DND-41 (cell line): Measurements from ENCODE around the gene CHTF18.

Experiments used
- ATAC-seq: fragments of 200-7000 bp; cut with Tn5 transposase; 3 replicates; pipeline ENCODE4 v1.9.1; 2021; ENCODE audit warnings: low read depth; ENCODE audit not compliant: insufficient read depth
- DNase-seq: peaks from one replicate; pipeline ENCODE4 v3.0.0-alpha.2; 2020
- H2AFZ ChIP-seq: 2 replicates; pipeline ENCODE4 v1.6.0; 2012; ENCODE audit warnings: low read depth, low read length
- H3K27ac ChIP-seq: 2 replicates; pipeline ENCODE4 v1.5.1; 2012; ENCODE audit warnings: low read length, inconsistent platforms
- H3K27me3 ChIP-seq: fragments of 200-600 bp; sonication (generic); 2 replicates; pipeline ENCODE4 v1.6.0; 2012; ENCODE audit warnings: low read length, mild to moderate bottlenecking, inconsistent platforms; ENCODE audit not compliant: insufficient read depth, poor library complexity
- H3K36me3 ChIP-seq: 2 replicates; pipeline ENCODE4 v1.5.1; 2012; ENCODE audit warnings: low read length, inconsistent platforms; ENCODE audit not compliant: insufficient read depth
- H3K4me1 ChIP-seq: 2 replicates; pipeline ENCODE4 v1.5.1; 2012; ENCODE audit warnings: mild to moderate bottlenecking, low read length; ENCODE audit not compliant: insufficient read depth
- H3K4me2 ChIP-seq: 2 replicates; pipeline ENCODE4 v1.6.0; 2012; ENCODE audit warnings: mild to moderate bottlenecking, moderate library complexity, low read length, inconsistent platforms; ENCODE audit not compliant: insufficient read depth
- H3K4me3 ChIP-seq, 2 experiments: fragments of 200-600 bp in 1 of 2; shearing (Covaris generic) in 1 of 2; 2 replicates each; pipeline ENCODE4 v1.5.1; 2012 to 2016; ENCODE audit warnings: inconsistent platforms in 2 of 2, low read length in 2 of 2, mild to moderate bottlenecking in 2 of 2, low read depth in 1 of 2, moderate library complexity in 1 of 2
- H3K79me2 ChIP-seq: 2 replicates; pipeline ENCODE4 v1.6.0; 2012; ENCODE audit warnings: low read length, inconsistent platforms; ENCODE audit not compliant: insufficient read depth
- H3K9ac ChIP-seq: 2 replicates; pipeline ENCODE4 v1.6.0; 2012; ENCODE audit warnings: low read depth, mild to moderate bottlenecking, inconsistent platforms, low read length, moderate library complexity
- H3K9me3 ChIP-seq: 2 replicates; pipeline ENCODE4 v1.5.1; 2012; ENCODE audit warnings: low read length, moderate library complexity, mild to moderate bottlenecking, inconsistent platforms; ENCODE audit not compliant: insufficient read depth, severe bottlenecking
- H4K20me1 ChIP-seq: 2 replicates; pipeline ENCODE4 v1.6.0; 2012; ENCODE audit warnings: low read length; ENCODE audit not compliant: insufficient read depth
- CTCF ChIP-seq: IDR thresholded peaks from 2 replicates; pipeline ENCODE4 v1.5.1; 2012; ENCODE audit warnings: borderline replicate concordance, low read length, moderate library complexity, mild to moderate bottlenecking; ENCODE audit not compliant: poor library complexity, severe bottlenecking; ENCODE audit errors: extremely low read depth
- EZH2 ChIP-seq: IDR thresholded peaks from 3 replicates; pipeline ENCODE4 v1.6.1; 2012; ENCODE audit warnings: borderline replicate concordance, low read depth, mild to moderate bottlenecking, moderate library complexity, low read length, inconsistent platforms; ENCODE audit not compliant: severe bottlenecking

CHTF18 gene

GRCh38 chr16:794853-795466 lies 6.5 kb downstream of the CHTF18 start:
- peaks cover 17% of the 10 kb centered on the region for H3K79me2 ChIP-seq
- TF ChIP-seq CTCF (no peak), EZH2 (no peak)
- H3K4me2 ChIP-seq: no peak overlapping the region
- no peaks in the 10 kb centered on the region for H3K27me3 ChIP-seq
- H4K20me1 ChIP-seq: peaks cover 66% of the 10 kb centered on the region
- DNase-seq: no peak
- peaks cover 12% of the 10 kb centered on the region for H3K4me1 ChIP-seq
- H3K9ac ChIP-seq: no peak overlapping the region
- H3K4me3 ChIP-seq: no peak overlapping the region
- H3K27ac ChIP-seq: no peak overlapping the region
- no peaks in the 10 kb centered on the region for H3K9me3 ChIP-seq
- no peak overlapping the region for H2AFZ ChIP-seq
- ATAC-seq: no peak
- peaks cover 75% of the 10 kb centered on the region for H3K36me3 ChIP-seq

- no peak for TF ChIP-seq CTCF
- TF ChIP-seq EZH2: no peak
- ATAC-seq: no peak
- Histone ChIP-seq H4K20me1 (peaks cover 59% of the 10 kb centered on the region), H3K79me2 (peaks cover 10% of the 10 kb centered on the region), H3K27me3 (no peaks in the 10 kb centered on the region), H2AFZ (no peak overlapping the region), H3K27ac (no peak overlapping the region), H3K9ac (no peak overlapping the region), H3K4me2 (no peak overlapping the region), H3K36me3 (peaks cover 67% of the 10 kb centered on the region), H3K4me3 (no peak overlapping the region), H3K4me1 (peaks cover 5% of the 10 kb centered on the region; the same call in 1 of the 2 replicates), H3K9me3 (no peaks in the 10 kb centered on the region)
- no peak for DNase-seq
Measured at GRCh38 chr16:795580-796229, 7.3 kb downstream of the CHTF18 start.

- H3K9ac ChIP-seq: no peak overlapping the region
- H3K27ac ChIP-seq: no peak overlapping the region
- H3K4me1 ChIP-seq: no peaks in the 10 kb centered on the region
- no peak overlapping the region for H3K4me2 ChIP-seq
- DNase-seq: no peak
- ATAC-seq: no peak
- no peaks in the 10 kb centered on the region for H3K27me3 ChIP-seq
- peaks cover 59% of the 10 kb centered on the region for H3K36me3 ChIP-seq
- H2AFZ ChIP-seq: no peak overlapping the region
- no peaks in the 10 kb centered on the region for H3K9me3 ChIP-seq
- H3K4me3 ChIP-seq: no peak overlapping the region
- H4K20me1 ChIP-seq: peaks cover 58% of the 10 kb centered on the region
- TF ChIP-seq CTCF (no peak), EZH2 (no peak)
- H3K79me2 ChIP-seq: peaks cover 2% of the 10 kb centered on the region; the same call in 1 of the 2 replicates
Measured at GRCh38 chr16:796296-797119, 8.1 kb downstream of the CHTF18 start.
